Inflammatory macrophage (primary cell): ENCODE data around the gene LIN54.
"Not testable (repeated sequence)": the region's sequence is repeated elsewhere in the genome, so short reads cannot be mapped to it uniquely, and the experiment has no call there.

ENCODE experiments used
- DNase-seq, 2 donors: peaks; one replicate each; pipeline ENCODE4 v3.0.0-alpha.2; 2020 to 2022

Gene LIN54

DNA sequence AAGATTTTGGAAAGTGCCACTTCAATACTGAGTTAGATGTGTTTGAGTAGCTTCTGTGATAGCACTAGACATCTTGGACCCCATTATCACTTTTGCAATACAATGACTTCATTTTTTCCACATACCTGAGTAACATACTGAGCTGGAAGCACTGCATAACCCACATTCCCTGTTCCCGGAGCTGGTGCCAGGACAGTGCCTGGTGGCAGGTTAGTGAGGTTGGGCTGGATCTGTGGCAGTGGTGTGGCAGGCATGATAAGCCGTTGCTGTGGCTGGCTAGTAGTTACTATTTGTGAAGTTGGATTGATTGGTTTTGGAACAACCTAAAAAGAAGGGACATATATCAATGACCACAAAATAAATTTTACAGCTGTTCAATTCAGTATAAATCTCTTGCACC lies 71.2 kb downstream of the LIN54 start:
- no peak for DNase-seq

DNA sequence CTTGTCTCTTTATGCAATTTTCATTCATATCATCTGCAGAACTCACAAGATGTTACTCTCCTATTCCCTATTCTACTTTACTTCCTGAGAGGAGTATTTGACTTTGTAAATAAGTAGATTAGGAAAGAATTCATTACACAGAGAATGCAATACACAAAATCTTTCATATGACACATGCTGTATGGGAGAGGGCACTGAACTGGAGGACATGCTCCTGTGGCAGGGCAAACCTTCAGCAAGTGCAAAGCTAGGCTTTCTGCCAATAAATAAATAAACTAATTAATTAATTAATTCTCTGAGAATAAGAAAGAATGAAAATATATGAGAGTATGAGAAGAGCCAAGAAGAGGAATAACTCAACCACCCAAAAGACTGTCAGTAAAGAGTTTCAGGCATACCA lies 76.2 kb downstream of the LIN54 start:
- no peak for DNase-seq

DNA sequence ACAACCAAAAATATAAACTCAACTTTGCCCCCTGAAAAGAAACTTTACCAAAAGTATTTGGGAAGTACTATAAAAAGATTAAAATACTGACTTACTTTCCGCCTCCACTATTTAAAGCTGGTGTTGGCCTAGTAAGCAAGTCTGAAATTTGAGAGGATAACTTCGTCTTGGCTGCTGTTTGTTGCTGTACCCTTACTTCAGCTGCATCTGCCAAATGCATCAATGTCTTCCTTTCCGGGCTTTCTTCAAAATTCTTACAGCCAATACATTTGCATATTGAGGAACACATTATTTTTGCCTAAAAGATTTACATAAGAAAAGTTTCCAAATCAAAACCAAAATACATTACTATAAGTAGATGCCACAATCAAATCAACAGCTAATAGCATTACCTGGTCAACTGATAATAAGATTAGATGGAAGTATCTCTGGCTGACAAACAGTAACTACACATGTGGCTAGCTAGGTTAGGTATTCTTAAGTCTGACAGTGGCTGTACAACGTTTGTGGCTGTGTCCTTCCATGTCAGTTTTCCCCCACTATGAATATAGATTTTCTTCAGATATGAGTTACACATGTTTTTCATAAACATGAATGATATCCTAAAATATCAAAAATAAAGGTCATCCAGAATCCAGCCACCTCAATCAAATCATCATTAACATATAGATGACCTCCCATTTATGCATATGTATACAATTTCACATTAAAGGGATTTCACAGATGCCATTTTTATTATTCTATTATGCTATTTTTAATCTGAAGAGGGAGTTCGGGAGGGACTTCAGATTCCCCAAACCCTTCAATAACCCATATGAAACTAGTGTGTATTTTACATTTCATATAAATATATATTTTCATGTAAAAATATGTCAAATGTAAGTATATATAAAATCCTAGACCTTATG lies 79.5 kb downstream of the LIN54 start:
- no peak for DNase-seq

DNA sequence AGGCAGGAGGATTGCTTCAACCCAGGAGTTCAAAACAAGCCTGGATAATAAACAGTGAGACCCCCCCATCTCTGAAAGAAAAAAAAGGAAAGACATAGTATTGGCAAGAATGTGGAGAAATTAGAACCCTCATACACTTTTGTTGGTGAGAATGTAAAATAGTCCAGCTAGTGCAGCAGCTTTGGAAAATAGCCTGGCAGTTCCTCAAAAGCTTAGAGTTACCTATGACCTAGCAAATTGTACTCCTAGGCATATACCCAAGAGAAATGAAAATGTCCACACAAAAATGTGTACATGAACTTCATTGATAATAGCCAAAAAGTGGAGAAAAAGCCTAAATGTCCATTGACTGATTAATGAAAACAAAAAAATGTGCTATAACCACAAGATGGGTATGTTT lies 88.8 kb downstream of the LIN54 start:
- no peak for DNase-seq

DNA sequence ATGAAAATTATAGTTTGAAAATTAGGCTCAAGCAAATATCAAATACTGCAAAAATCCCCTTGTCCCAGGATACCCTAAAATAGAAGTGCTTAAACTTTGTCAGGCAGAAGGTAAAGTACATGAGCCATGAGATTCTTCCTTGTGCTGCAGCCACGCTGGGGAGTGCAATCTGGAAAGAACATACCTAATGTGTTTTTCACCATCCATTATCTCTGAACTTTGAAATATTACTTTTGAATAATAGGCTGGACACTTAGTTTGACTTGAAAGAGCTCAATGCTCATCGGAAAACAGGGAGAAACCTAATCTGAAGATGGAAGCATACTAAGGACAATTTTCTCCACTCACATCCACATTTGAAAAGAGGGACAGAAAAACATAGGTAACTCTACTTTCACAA lies 91.2 kb downstream of the LIN54 start:
- no peak for DNase-seq

DNA sequence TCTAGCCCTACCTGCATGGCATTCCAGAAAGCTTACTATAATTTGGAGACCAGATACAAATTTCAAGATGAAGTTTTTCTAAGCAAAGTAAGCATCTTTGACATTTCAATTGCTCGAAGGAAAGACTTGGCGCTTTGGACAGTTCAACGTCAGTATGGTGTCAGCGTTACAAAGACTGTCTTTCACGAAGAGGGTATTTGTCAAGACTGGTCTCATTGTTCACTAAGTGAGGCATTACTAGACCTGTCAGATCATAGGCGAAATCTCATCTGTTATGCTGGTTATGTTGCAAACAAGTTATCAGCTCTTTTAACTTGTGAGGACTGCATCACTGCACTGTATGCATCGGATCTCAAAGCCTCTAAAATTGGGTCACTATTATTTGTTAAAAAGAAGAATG lies 92.5 kb downstream of the LIN54 start:
- no peak for DNase-seq

DNA sequence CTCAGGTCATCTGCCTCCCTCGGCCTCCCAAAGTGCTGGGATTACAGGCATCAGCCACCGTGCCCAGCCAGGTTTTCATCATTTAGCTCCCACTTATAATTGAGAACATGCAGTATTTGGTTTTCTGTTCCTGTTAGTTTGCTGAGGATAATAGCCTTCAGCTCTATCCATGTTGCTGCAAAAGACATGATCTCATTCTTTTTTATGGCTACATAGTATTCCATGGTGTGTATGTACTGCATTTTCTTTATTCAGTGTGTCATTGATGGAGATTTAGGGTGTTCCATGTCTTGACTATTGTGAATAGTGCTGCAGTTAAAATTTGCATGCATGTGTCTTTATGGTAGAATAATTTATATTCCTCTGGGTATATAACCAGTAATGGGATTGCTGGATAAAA lies 96.7 kb downstream of the LIN54 start:
- not testable (repeated sequence) for DNase-seq

DNA sequence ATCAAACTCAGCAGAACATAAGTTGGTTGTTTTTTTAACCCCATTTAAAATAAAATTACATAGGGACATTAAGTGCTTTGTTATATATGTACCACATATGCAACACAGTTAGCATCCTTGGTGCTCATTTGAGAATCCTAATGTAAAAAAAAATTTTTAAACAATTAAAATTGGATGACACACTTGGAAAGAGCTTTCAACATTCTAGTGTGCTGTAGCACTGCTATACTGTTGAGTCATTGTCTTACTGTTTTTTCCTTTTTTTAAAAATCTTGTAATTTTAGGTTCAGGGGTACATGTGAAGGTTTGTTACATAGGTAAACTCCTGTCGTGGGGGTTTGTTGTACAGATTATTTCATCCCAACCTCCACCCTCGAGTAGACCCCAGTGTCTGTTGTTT lies 97.3 kb downstream of the LIN54 start:
- DNase-seq, result no peak

DNA sequence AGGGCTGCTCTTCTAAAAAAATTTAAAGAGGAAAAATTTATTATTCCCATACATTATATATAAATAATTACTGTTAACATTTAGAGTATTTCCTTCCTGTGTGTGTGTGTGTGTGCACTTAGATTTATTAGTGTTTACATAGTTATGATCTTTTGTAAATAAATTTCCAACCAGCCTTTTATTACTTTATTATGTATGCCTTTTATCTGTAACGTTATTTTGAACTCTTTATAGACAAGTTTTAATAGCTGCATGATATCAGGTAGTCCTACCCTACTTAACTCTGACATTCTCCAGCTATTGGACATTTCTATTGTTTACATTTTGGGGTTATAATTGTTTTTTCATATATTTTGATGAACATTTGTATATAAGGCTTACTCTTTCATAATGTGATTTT lies 101.3 kb downstream of the LIN54 start:
- DNase-seq, result no peak

DNA sequence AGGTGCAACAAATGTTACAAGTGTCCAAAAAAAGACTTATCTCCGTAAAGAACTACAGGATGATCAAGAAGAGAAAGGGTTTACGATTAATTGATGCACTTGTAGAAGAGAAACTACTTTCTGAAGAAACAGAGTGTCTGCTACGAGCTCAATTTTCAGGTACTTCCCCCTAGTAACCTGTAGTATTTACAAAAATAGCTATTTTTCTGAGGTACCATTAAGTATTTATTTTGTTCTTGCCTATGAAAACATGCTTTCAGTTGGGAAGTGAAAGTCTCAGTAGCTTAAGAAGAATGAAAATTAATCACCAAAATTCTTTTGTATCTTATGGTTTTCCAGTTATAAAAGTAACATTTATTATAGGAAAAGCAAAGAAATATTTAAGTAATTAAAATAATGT lies 104.2 kb downstream of the LIN54 start:
- DNase-seq, result no peak

DNA sequence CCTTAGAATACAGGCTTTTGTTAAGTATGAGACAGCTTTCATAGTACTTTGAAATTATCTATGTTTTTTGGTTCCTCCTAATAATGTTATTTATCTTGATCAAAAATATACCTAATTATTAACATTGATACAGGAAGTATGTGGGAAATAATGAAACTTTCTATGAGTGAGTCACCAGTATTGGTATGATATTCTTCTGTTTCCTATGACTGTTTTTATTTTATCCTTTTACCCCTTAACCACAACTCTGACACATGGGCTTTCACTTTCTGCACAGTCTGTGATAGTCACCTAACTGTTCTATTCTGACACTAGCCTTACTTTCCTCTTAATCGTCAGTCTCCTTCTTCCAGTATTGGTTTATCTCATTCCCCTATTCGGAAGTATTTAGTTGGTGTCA lies 105.4 kb downstream of the LIN54 start:
- DNase-seq, result no peak

DNA sequence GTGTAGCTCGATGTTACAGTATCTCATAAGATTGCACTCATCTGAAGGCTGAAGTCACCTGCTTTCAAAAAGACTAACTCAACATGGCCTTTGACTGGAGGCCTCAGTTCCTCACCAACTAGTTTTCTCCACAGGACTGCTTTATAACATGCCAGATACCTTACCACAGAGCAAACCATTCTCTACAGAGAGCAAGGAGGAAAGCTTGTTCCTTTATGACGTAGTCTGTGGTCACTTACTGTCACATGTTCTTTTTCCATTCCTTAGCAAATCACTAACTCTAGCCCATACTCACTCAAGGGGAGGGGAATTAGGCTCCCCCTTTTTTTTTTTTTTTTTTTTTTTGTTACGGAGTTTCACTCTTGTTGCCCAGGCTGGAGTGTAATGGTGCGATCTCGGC lies 106.9 kb downstream of the LIN54 start:
- no peak for DNase-seq

DNA sequence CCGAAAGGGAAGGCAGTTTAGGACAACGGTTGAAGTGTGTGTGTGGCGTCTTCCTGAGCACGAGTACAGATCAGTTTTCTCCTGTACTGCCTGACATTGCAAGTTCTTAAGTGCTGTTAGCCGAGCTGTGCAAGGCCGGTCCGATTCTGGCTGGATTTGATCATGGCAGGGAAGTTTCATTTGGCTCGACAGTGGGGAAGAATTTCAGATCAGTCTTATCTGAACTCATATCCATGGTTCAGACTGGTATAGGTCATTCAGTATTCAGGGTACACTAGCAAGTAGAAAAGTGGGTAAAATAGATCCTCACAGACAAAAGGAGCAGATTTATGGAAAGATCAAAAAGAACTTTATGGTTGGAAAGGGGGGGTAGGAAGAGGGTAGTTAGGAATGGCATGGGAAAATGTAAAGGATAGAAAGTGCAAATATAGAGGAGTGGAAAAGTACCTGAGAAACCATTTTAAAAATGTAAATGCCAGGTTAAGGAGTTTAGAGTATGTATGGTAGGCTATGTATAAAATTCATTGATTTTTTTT lies 109.4 kb downstream of the LIN54 start:
- no peak for DNase-seq

DNA sequence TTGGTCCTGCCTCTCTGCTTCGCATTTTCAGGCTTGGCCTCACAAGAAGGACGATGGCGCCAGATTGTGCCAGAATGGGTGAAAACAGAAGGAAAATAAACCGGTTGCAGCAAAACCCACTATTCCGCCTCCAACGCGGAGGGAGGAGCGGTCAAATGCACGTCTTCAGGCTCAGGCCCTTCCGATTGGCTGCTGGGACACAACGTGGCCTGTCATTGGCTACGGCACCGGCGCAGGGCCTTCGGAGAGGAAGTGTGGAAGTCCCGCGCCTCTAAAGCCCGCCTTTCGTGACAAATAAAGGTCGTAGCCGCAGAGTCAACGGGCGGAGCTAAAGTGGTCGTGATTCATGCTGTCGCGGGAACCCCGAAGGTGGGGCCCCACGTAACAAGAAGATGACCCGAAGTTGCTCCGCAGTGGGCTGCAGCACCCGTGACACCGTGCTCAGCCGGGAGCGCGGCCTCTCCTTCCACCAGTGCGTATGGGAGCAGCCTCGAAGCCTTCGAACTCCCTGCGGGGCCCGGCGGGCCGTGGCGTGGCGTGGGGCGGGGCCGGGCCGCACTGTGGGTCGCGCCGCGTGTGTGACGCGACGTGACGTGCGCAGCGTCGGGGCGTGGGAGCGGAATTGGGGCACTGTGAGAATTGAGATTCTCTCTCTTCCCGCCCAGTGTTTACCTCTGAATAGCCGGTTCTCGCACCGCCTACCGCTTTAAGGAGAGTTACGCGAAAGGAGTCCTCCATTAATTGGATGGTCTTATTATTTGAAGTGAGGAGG lies 110.0 kb downstream of the LIN54 start, which contains the start of gene THAP9:
Gene THAP9, plus strand, starts transcription at position 325 of the 772 bp plus-strand sequence. Its CDS starts 68 bp downstream, at position 393.
- peak; percentile 100 for DNase-seq

DNA sequence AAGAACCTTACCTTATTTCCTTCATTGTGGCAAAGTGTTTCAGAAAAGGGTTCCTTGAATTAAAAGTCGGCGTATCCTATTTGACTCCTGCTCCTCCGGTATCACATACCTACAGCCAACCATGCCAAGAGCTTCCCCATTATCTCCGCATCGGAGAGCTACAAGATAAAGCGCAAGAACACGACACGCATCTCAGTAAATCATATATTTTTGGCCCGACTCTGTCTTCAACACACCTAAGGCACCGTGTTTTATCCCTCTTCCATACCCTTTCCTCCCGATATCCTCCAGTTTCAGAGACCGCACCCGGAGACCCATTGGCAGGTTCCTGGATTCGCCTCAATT lies 110.6 kb downstream of the LIN54 start:
- DNase-seq, result peak in 1 of 2 donors; percentile 32

DNA sequence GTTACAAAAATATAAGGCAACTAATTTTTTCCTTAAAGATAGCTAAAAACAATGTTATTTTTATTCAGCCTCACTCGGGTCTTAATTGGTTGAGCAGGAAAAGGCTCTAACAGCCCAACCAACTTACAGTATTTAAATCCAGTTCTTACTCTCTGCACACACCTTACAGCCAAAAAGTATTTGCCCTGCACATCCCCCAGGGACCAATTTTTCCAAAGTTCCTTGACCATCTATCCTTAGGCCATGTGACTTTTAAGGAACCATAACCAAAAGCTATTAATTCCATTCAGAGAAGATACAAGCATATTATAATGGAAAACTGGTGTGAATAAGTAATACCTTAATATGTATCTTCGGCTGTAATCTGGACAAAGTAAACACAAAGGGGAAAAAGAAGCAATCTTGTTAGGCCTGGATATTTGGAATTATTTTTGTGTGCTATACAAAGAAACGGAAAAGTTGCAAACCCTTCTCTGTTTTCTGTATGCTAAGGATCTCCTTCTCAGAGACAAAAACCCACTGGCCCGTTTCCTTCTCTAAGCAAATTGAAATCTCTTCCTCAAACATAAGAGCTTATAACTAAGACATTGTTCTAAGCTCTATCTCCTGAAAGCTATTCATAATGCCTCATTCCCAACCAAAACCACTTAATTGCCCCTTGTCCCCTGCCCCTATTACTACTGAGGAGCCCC lies 111.1 kb downstream of the LIN54 start:
- DNase-seq, result peak in 1 of 2 donors; percentile 29

DNA sequence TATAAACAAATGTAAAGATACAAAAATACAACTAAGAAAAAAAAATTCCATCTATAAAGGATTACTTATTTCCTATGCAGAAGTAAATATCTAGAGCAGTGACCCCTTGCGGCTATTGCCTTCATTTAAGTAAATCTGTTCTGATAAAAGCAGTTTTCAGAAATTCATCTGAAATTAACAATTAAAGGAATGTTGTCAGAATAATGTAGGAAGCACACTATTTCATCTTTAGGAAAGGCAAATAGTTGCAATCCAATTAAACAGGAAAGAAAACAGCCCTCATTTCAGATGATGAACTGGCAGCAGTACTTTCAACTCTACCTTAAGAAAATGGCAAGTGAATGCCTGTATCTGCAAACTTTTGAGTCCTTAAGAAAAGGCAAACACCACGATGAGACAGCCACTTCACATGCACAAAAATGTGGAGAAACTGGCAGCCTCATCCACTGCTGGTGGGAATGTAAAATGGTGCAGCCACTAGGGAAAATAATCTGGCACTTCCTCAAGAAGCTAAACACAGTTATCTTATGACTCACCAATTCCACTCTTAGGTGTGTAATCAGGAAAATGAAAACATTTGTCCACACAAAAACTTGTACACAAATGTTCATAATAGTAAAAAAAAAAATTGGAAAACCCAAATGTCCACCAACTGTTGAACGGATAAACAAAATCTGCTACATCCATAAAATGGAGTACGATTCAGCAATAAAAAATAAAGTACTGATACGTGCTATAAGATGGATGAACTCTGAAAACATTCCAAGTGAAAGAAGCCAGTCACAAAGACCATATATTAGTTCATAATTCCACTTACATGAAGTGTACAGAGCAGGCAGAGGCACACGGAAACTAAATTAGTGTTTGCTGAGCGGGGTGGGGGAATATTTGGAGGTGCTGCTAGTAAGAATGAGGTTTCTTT lies 112.0 kb downstream of the LIN54 start:
- DNase-seq, result peak; percentile 29 to 40

DNA sequence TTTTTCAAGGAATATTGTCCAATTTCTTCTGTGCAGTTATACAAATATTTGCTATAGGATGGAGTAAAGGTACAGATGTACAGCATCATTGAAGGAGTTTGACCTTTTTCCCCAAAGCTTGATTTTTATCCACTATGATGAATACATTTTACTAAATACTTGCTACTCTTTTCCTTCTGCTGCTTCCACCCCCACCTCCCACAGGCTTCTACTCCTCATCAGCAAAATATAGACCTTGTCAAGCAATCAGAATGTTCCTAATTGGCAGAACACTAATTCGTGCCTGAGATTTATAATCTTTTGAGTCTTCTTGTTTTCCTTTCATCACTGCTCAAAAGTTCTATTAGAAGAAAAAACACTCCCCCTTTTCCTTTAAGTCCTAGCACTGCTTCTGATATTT lies 113.9 kb downstream of the LIN54 start:
- no peak for DNase-seq

DNA sequence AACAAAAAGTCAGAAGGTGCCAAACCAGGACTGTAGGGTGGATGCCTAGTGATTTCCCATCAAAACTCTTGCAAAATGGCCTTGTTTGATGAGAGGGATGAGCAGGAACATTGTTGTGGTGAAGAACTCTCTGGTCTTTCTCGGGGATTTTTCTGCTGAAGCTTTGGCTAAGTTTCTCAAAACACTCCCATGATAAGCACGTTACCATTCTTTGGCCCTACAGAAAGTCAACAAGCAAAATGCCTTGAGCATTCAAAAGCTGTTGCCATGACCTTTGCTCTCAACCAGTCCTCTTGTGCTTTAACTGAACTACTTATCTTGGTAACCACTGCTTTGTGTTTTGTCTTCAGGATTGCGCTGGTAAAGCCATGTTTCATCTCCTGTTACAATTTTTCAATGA lies 116.7 kb downstream of the LIN54 start:
- DNase-seq, result no peak

DNA sequence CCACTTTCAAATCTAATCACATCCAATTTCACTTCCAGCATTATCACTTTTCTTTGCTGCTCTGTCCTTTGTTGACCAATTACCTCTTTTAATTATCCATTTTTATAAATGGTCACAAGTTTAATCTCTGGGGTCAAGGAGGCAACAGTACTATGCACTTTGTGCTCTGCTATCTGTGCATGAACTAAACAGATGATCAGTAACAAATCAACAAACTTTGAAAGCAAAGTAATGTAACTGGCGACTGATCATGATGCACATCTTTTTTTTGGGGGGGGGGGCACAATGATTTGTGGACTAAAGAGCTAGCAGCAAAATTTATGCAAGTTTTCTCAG lies 118.2 kb downstream of the LIN54 start:
- DNase-seq, result no peak

DNA sequence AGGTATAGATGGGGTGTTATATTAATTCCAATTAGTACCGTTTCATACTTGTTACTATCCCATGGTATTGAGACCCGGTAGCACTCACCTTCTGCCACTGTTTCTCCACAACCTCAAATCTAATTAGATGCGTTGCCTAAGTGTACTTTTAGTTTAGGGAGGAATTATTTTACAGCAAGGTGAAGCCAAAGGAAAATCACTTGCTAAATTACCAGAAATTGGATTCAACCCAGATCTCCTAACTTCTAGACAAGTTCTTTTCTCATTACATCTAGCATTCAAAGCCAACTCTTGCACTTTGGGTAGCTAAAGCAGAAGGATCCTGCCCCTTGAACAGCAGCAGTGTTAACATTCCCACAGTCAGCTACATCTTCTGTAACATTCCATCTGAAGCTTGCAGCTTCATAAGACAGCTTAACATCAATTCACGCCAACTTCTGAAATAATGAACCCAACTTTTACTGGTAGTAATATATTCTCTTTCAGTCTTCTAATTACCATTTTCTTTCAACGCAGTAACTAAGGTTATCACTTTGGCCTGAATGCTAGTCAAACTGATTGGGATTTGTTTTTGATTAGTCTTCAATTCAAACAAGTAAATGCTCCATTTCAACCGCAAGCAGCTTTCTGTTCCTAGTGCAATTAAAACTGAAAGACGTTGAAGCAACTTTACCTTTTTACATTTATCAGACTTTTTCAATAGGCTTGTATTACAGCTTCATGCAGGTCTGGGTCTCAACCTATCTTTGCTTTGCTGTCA lies 118.7 kb downstream of the LIN54 start:
- no peak for DNase-seq
